Frontal cortex (tissue), 4 donors: ENCODE results near the gene SIAH2. TPM values are rescaled to one million over a fixed set of nuclear protein-coding genes. Genes with fewer than 3 reads are reported as not detected.

Experiments used
- DNase-seq, 2 donors: peaks; one replicate each; pipeline ENCODE4 v3.0.0; 2012; ENCODE audit warnings: low spot score in 2 of 2
- FAIRE-seq: peaks from 2 replicates; lab custom pipeline; 2012; peaks lifted over from hg19 to GRCh38; lab: Jason Lieb, UNC
- total RNA-seq: library from RNA; depleted of rRNA; stranded (reverse); fragments of >200 nt; gene quantifications from one replicate; pipeline ENCODE4 v1.2.3, GENCODE V29; 2014
- donor health status: control.
- donor health status: control.
- donor health status: control.

SIAH2 gene
- total RNA-seq, 1 donor from 2014 or later, result 22.8 TPM

GRCh38 chr3:150778793-150779401 lies 15.9 kb upstream of the SIAH2 start:
- DNase-seq (no peak), FAIRE-seq (no peak)

- DNase-seq (no peak), FAIRE-seq (no peak)
Observed at GRCh38 chr3:150775001-150775599, 12.1 kb upstream of the SIAH2 start.

GRCh38 chr3:150773616-150774192 lies 10.7 kb upstream of the SIAH2 start:
- DNase-seq (no peak), FAIRE-seq (no peak)

- FAIRE-seq (no peak), DNase-seq (no peak)
Observed at GRCh38 chr3:150771600-150771999, 8.6 kb upstream of the SIAH2 start.

GRCh38 chr3:150770681-150771080 lies 7.7 kb upstream of the SIAH2 start:
- FAIRE-seq, result no peak
- DNase-seq, result no peak

- FAIRE-seq, result no peak
Observed at GRCh38 chr3:150766742-150767141, 3.8 kb upstream of the SIAH2 start.

GRCh38 chr3:150765949-150766720 lies 3.2 kb upstream of the SIAH2 start:
- FAIRE-seq, result no peak

More at GRCh38 chr3:150766742-150767141, 3.8 kb upstream of the SIAH2 start:
- DNase-seq, result no peak

GRCh38 chr3:150764967-150765366 lies 2.0 kb upstream of the SIAH2 start:
- FAIRE-seq, result no peak

More at GRCh38 chr3:150765949-150766720, 3.2 kb upstream of the SIAH2 start:
- DNase-seq, result no peak

GRCh38 chr3:150764566-150764965 lies 1.6 kb upstream of the SIAH2 start:
- FAIRE-seq (no peak), DNase-seq (no peak)

More at GRCh38 chr3:150764967-150765366, 2.0 kb upstream of the SIAH2 start:
- no peak for DNase-seq

- FAIRE-seq (no peak), DNase-seq (peak; percentile 66 to 73)
Observed at GRCh38 chr3:150763841-150764483, 993 bp upstream of the SIAH2 start.

GRCh38 chr3:150762662-150763121 lies 277 bp downstream of the SIAH2 start:
- no peak for FAIRE-seq
- no peak for DNase-seq

DNA sequence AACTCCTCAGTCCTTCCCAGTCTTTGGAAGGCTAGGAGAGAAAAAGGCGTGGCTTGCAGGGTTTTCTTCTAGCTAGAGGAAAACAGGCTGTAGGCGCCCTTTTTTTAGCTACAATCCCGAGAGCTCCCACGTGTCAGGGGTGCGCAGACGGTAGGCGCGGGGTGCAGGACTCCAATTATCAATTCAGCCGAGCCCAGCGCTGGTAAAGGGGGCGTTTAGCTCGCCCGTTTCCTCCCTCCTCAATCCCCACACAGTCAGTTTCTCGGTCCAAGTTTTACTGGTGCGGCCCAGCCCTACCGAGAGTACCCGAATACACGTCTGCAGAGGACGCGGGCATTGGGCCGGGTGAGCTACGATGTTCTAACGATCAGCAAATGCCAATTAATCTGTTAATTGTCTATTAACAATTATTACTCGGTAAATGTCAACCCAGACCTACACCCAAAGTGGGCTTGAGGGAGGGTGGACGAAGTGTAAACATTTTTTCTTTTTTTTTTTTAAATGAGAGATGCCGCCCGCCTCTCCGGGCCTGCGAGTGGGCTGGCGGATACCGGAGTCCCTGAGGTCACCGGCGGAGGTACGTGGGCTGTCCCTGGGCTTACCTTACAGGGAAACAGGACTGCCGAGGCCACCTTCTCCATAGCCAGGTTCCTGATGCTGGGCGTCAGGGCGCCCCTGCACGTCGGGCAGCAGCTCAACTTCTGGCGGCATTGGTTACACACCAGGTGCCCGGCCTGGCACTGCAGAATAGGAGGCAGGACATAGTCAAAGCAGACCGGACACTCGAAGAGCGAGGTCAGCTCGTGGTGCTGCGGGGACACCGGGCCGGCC lies 923 bp downstream of the SIAH2 start:
- DNase-seq, result peak; percentile 38
- FAIRE-seq, result no peak

GRCh38 chr3:150760431-150761200 lies 2.4 kb downstream of the SIAH2 start:
- FAIRE-seq (no peak), DNase-seq (no peak)

DNA sequence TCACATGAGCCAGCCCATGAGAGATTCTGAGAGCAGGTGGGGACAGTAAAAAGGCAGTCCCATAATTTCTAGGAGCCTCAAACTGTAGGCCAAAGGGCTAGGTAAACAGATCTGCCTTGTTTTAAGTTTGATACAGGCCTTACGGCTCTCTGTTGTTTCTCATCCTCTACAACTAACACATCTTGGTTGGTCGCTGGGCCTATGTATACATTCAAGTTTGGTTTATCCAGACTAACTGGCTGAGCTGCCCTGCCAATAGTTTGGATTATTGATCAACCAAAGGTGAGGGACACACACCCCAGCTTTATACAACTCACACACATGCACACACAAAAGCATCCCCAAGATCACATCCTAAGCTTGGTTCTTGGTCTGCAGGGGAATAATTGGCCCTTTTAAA lies 3.0 kb downstream of the SIAH2 start:
- DNase-seq, result no peak
- FAIRE-seq, result no peak

GRCh38 chr3:150759319-150759718 lies 3.6 kb downstream of the SIAH2 start:
- no peak for DNase-seq
- FAIRE-seq, result no peak

DNA sequence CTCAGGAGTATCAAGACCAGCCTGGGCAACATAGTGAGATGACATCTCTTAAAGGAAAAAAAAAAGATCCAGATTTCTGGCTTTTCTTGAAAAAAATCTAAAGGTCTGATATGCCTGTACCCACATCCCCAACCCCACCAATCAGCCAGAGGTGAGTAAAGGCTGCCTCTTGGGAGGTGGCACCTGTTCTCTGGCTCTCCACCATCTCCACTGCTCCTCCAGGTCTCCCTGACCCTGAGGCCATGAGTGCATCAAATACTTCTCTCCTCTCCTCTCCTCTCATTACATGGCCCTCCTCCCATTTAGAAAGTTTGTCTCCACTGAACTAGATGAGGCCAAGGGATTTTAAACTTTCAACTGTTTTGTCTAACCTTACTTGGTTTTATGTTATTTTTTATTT lies 5.2 kb downstream of the SIAH2 start:
- DNase-seq, result no peak
- no peak for FAIRE-seq

DNA sequence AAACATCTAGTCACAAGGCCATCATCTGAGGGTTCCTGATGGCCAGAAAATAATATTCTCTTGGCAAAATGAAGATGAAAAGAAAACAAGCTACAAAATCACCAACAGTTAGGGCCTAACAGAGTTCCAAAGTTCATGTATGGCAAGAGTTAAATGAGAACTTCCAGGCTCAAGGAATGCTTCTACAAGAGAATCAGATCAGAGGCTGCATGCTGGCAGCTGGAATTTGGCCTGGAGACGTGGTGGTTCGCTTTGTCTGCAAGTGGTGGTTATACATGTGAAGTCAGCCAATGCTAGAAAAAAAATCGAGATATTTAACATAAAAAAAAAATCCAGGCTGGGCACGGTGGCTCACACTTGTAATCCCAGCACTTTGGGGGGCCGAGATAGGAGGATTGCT lies 5.6 kb downstream of the SIAH2 start:
- FAIRE-seq, result no peak
- DNase-seq, result no peak

DNA sequence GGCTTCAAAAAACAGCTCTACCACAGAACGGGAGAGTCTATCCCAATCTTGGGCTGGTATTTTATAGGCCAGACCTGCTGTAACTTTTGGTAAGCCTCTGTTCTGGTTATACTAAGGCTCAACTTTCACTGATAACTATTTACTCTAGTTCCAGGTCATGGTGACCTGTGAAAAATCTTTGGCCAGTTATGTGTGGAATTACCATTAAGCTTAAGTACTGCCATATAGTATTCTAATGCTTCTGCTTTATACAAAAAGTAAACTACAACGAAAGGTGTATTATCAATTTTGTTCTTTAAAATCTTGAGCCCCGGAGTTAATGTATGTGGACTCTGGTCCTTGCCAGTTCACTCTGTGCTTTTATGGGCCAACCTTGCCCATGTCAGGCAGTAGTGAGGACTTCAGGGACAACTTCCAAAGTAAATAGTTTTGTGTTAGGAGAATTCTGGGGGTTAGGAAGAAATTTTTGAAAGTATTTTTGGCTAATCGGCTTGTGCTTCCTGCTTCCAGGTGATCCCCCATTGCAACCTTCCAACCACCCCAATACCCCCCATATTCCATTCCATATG lies 6.4 kb downstream of the SIAH2 start:
- FAIRE-seq (no peak), DNase-seq (no peak)
